IMR-90 (cell line): ENCODE results near the gene GCK. TPM values are rescaled to one million over a fixed set of nuclear protein-coding genes. Genes with fewer than 3 reads are reported as not detected.

Source experiments
- ATAC-seq: fragments of 200-7000 bp; cut with Tn5 transposase; 2 replicates; pipeline ENCODE4 v1.9.1; 2020; ENCODE audit warnings: low read depth, mild to moderate bottlenecking, moderate library complexity
- BruUV-seq: library from RNA; stranded (reverse); fragments of 400-500 nt; replicated peaks from 2 replicates; lab custom pipeline; 2021; lab: Mats Ljungman, UMichigan
- CTCF ChIA-PET: fragments of 300-600 bp; formaldehyde crosslinking; extraction: SDS; loops from one replicate; lab custom pipeline; 2021; ENCODE audit warnings: antibody characterized with exemption; lab: Yijun Ruan, JAX
- POLR2A ChIA-PET: fragments of 300-600 bp; sonication (Branson Sonifier 250); formaldehyde crosslinking; loops from one replicate; lab custom pipeline; 2022; ENCODE audit warnings: antibody characterized with exemption; ENCODE audit not compliant: unreplicated experiment; lab: Charles Lee
- DNase-seq: peaks from one replicate; pipeline ENCODE4 v3.0.0; 2013
- H2AFZ ChIP-seq: replicated peaks from 2 replicates; pipeline ENCODE3; 2013; ENCODE audit warnings: low read length, mild to moderate bottlenecking; ENCODE audit not compliant: poor library complexity
- H2AK5ac ChIP-seq: 2 replicates; pipeline ENCODE4 v1.6.1; 2013; ENCODE audit warnings: low read depth, low read length, inconsistent platforms
- H2AK9ac ChIP-seq: replicated peaks from 2 replicates; pipeline ENCODE3; 2013; ENCODE audit warnings: mild to moderate bottlenecking, low read depth, low read length, moderate library complexity; ENCODE audit not compliant: poor library complexity
- H2BK120ac ChIP-seq: 2 replicates; pipeline ENCODE4 v1.6.1; 2013; ENCODE audit warnings: low read depth, low read length, inconsistent platforms
- H2BK15ac ChIP-seq: 3 replicates; pipeline ENCODE4 v1.6.1; 2013; ENCODE audit warnings: low read depth, low read length, inconsistent platforms
- H2BK20ac ChIP-seq: 2 replicates; pipeline ENCODE4 v1.6.1; 2013; ENCODE audit warnings: low read depth, mild to moderate bottlenecking, inconsistent platforms, low read length, moderate library complexity
- H2BK5ac ChIP-seq: 2 replicates; pipeline ENCODE4 v1.6.1; 2013; ENCODE audit warnings: mild to moderate bottlenecking, low read depth, low read length, inconsistent platforms; ENCODE audit not compliant: poor library complexity, severe bottlenecking
- H3K14ac ChIP-seq: replicated peaks from 2 replicates; pipeline ENCODE4 v1.6.1; 2013; ENCODE audit warnings: low read depth, low read length, inconsistent platforms
- H3K18ac ChIP-seq: 2 replicates; pipeline ENCODE4 v1.6.1; 2013; ENCODE audit warnings: low read depth, low read length, control low read depth
- H3K23ac ChIP-seq: 2 replicates; pipeline ENCODE4 v1.6.1; 2013; ENCODE audit warnings: low read depth, low read length, inconsistent platforms
- H3K27ac ChIP-seq: 2 replicates; pipeline ENCODE4 v1.5.1; 2013; ENCODE audit warnings: mild to moderate bottlenecking, control low read depth, low read length; ENCODE audit not compliant: insufficient read depth
- H3K27me3 ChIP-seq: 2 replicates; pipeline ENCODE4 v1.6.1; 2013; ENCODE audit warnings: low read length; ENCODE audit not compliant: control insufficient read depth, insufficient read depth
- H3K36me3 ChIP-seq: 2 replicates; pipeline ENCODE4 v1.6.1; 2013; ENCODE audit warnings: low read length, mixed read lengths; ENCODE audit not compliant: control insufficient read depth, insufficient read depth
- H3K4ac ChIP-seq: 2 replicates; pipeline ENCODE4 v1.6.1; 2013; ENCODE audit warnings: low read depth, low read length, inconsistent platforms
- H3K4me1 ChIP-seq: 2 replicates; pipeline ENCODE4 v1.6.1; 2013; ENCODE audit warnings: low read length, mixed read lengths; ENCODE audit not compliant: control insufficient read depth, insufficient read depth
- H3K4me2 ChIP-seq: 2 replicates; pipeline ENCODE4 v1.6.1; 2013; ENCODE audit warnings: low read depth, mild to moderate bottlenecking, control low read depth, low read length, moderate library complexity
- H3K4me3 ChIP-seq: 2 replicates; pipeline ENCODE4 v1.5.1; 2013; ENCODE audit warnings: low read depth, mild to moderate bottlenecking, control low read depth, low read length, moderate library complexity; ENCODE audit not compliant: insufficient read depth
- H3K56ac ChIP-seq: 2 replicates; pipeline ENCODE4 v1.6.1; 2013; ENCODE audit warnings: low read length, inconsistent platforms; ENCODE audit not compliant: insufficient read depth; ENCODE audit errors: extremely low read depth
- H3K79me1 ChIP-seq, 2 experiments: 2 replicates each; pipeline ENCODE4 v1.6.1; 2013; ENCODE audit warnings: low read length in 2 of 2, inconsistent platforms in 1 of 2, low read depth in 1 of 2
- H3K9ac ChIP-seq: 2 replicates; pipeline ENCODE4 v1.6.1; 2013; ENCODE audit warnings: low read depth, low read length, control low read depth
- H3K9me1 ChIP-seq: 2 replicates; pipeline ENCODE4 v1.6.1; 2013; ENCODE audit warnings: low read length, inconsistent platforms; ENCODE audit not compliant: insufficient read depth
- H3K9me3 ChIP-seq: 2 replicates; pipeline ENCODE4 v1.6.1; 2013; ENCODE audit warnings: low read length; ENCODE audit not compliant: control insufficient read depth, insufficient read depth
- H4K20me1 ChIP-seq: 2 replicates; pipeline ENCODE4 v1.6.1; 2013; ENCODE audit warnings: low read length, inconsistent platforms; ENCODE audit not compliant: insufficient read depth
- H4K5ac ChIP-seq: 2 replicates; pipeline ENCODE4 v1.6.1; 2013; ENCODE audit warnings: mild to moderate bottlenecking, low read depth, low read length, control low read depth
- H4K8ac ChIP-seq, 2 experiments: 2 replicates each; pipeline ENCODE4 v1.6.1; 2013; ENCODE audit warnings: low read depth in 2 of 2, low read length in 2 of 2, control low read depth in 1 of 2, inconsistent platforms in 1 of 2
- H4K91ac ChIP-seq: 2 replicates; pipeline ENCODE4 v1.6.1; 2013; ENCODE audit warnings: low read depth, low read length, inconsistent platforms; ENCODE audit not compliant: insufficient read depth
- BHLHE40 ChIP-seq: fragments of 150-350 bp; IDR thresholded peaks from 2 replicates; pipeline ENCODE4 v1.6.1; 2016; ENCODE audit warnings: mild to moderate bottlenecking, low read depth, low read length
- CEBPB ChIP-seq: IDR thresholded peaks from 2 replicates; pipeline ENCODE4 v1.6.1; 2012; ENCODE audit warnings: low read depth, low read length, improper control_type of control experiment
- CHD1 ChIP-seq: IDR thresholded peaks from 2 replicates; pipeline ENCODE4 v1.6.1; 2012; ENCODE audit warnings: low read depth, low read length, improper control_type of control experiment
- FOS ChIP-seq: fragments of 150-350 bp; IDR thresholded peaks from 2 replicates; pipeline ENCODE4 v1.6.1; 2016; ENCODE audit warnings: low read depth, low read length
- MAFK ChIP-seq: IDR thresholded peaks from 2 replicates; pipeline ENCODE4 v1.6.1; 2012; ENCODE audit warnings: low read depth, low read length, improper control_type of control experiment
- MAZ ChIP-seq: IDR thresholded peaks from 2 replicates; pipeline ENCODE4 v1.6.1; 2012; ENCODE audit warnings: low read depth, mild to moderate bottlenecking, low read length, improper control_type of control experiment, moderate library complexity, borderline replicate concordance
- MXI1 ChIP-seq: IDR thresholded peaks from 2 replicates; pipeline ENCODE4 v1.6.1; 2012; ENCODE audit warnings: low read depth, mild to moderate bottlenecking, low read length, moderate library complexity, borderline replicate concordance
- NFE2L2 ChIP-seq: fragments of 150-350 bp; IDR thresholded peaks from 2 replicates; pipeline ENCODE4 v1.6.1; 2016; ENCODE audit warnings: low read depth, mild to moderate bottlenecking, low read length
- POLR2A ChIP-seq: IDR thresholded peaks from 2 replicates; pipeline ENCODE4 v1.6.1; 2012; ENCODE audit warnings: mild to moderate bottlenecking, low read depth, low read length
- RAD21 ChIP-seq: IDR thresholded peaks from 2 replicates; pipeline ENCODE4 v1.6.1; 2012; ENCODE audit warnings: low read length, improper control_type of control experiment
- RCOR1 ChIP-seq: IDR thresholded peaks from 2 replicates; pipeline ENCODE4 v1.6.1; 2012; ENCODE audit warnings: mild to moderate bottlenecking, low read length, improper control_type of control experiment; ENCODE audit not compliant: insufficient replicate concordance
- RFX5 ChIP-seq: IDR thresholded peaks from 2 replicates; pipeline ENCODE4 v1.8.0; 2012; ENCODE audit warnings: low read depth, mild to moderate bottlenecking, low read length, moderate library complexity
- SMC3 ChIP-seq: fragments of 150-350 bp; IDR thresholded peaks from 2 replicates; pipeline ENCODE4 v1.6.1; 2016; ENCODE audit warnings: low read depth, mild to moderate bottlenecking, antibody characterized with exemption, low read length, moderate library complexity
- whole genome bisulfite sequencing, 2 experiments: methylation state at CpG; one replicate each; pipeline versions ENCODE4 v1.1.5 to v1.1.7; 2013; ENCODE audit warnings: missing lambda C conversion rate in 2 of 2; ENCODE audit not compliant: insufficient read length in 1 of 2; ENCODE audit errors: extremely low coverage in 2 of 2; 5-methylcytosine and 5-hydroxymethylcytosine counted together
- dilution Hi-C: fragments of 300-500 bp; cut with HindIII; formaldehyde crosslinking; loops from one replicate; pipeline ENCODE4 v1.14.3; 2018; ENCODE audit warnings: low sequenced_read_pairs; ENCODE audit not compliant: unreplicated experiment
- in situ Hi-C: fragments of 300-500 bp; cut with MboI; formaldehyde crosslinking; loops from 3 replicates; pipeline ENCODE4 v1.14.3; 2019; ENCODE audit warnings: low sequenced_read_pairs, inconsistent platforms, mixed read lengths
- intact Hi-C: fragments of 100-400 bp; cut with micrococcal nuclease; formaldehyde crosslinking; loops from 2 replicates; pipeline ENCODE4 v1.10.0; 2022
- polyA plus RNA-seq, 3 experiments: library from polyadenylated mRNA; depleted of rRNA; stranded (reverse); fragments of >200 nt; gene quantifications; 2 replicates each; pipeline ENCODE4 v1.2.3, GENCODE V29; 2012; ENCODE audit warnings: low replicate concordance in 1 of 3
- total RNA-seq: library from RNA; depleted of rRNA; stranded (reverse); fragments of >200 nt; gene quantifications from 2 replicates; pipeline ENCODE4 v1.2.3, GENCODE V29; 2012
- TF ChIP-seq, protein P1 (sequence below): fragments of 150-350 bp; IDR thresholded peaks from 2 replicates; pipeline ENCODE4 v1.6.1; 2016; ENCODE audit warnings: low read depth, mild to moderate bottlenecking, low read length, moderate library complexity, borderline replicate concordance
- TF ChIP-seq, protein P2 (sequence below): fragments of 150-350 bp; IDR thresholded peaks from 2 replicates; pipeline ENCODE4 v1.6.1; 2017; ENCODE audit warnings: mild to moderate bottlenecking, antibody characterized with exemption, low read length, low read depth
- TF ChIP-seq, protein P3 (sequence below): conservative IDR thresholded peaks from 2 replicates; pipeline ENCODE4 v1.5.1; 2012; ENCODE audit warnings: mild to moderate bottlenecking, low read depth, low read length, improper control_type of control experiment

Gene GCK
- total and polyA plus RNA-seq, 2 of the 4 experiments (the other 2 are of a cell fraction) = 0.14 to 0.18 TPM

DNA sequence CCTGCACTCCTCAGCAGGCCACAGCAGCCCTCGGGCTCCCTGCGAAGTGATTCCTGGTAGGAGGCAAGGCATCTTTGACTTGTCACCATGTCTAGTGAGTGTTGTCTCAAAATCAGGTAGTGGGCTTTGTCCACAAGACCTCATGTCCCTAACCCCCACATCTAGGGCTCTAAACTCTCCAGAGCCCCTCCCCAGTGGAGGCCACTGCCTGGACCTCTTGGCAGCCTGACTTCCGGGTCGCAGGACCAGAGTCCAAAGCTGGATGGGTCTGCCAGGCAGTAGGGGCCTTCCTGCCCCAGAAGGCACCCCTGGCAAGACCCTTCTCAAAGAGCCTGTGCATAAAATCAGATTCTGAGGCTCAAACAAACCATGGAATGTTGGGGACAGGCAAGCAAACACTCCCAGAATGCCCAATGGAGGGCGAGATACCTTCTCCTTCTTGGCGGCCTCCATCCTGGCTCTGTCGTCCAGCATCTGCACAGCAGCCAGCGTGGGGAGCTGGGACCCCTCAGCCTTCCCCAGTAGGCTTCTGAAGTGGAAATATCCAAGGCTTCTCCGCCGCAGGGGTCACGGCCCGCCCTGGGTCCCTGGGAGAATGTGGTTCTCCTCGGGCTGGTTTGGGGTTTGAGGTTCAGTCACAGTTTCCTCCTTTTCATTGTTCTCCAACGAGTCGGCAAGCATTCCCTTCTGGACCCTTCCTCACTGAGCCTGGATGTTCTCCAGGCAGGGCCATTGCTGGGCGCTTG lies 586 bp downstream of the GCK start:
- ChIA-PET CTCF (no interaction called here), POLR2A (no interaction called here)
- ATAC-seq (no peak), DNase-seq (no peak)
- no peaks in the 10 kb centered on the region for H3K9me3 ChIP-seq
- no peak overlapping the region for H3K14ac ChIP-seq
- H3K9me1 ChIP-seq = no peaks in the 10 kb centered on the region
- H4K20me1 ChIP-seq = no peaks in the 10 kb centered on the region
- H2BK15ac ChIP-seq = no peak overlapping the region
- no peaks in the 10 kb centered on the region for H3K36me3 ChIP-seq
- TF ChIP-seq FOS = no peak
- no peak for TF ChIP-seq RFX5
- no peak for TF ChIP-seq NFE2L2
- TF ChIP-seq MAZ = no peak
- TF ChIP-seq, protein P1, sequence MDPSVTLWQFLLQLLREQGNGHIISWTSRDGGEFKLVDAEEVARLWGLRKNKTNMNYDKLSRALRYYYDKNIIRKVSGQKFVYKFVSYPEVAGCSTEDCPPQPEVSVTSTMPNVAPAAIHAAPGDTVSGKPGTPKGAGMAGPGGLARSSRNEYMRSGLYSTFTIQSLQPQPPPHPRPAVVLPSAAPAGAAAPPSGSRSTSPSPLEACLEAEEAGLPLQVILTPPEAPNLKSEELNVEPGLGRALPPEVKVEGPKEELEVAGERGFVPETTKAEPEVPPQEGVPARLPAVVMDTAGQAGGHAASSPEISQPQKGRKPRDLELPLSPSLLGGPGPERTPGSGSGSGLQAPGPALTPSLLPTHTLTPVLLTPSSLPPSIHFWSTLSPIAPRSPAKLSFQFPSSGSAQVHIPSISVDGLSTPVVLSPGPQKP = no peak
- TF ChIP-seq MXI1 = no peak
- no peak for TF ChIP-seq SMC3
- TF ChIP-seq, protein P2, sequence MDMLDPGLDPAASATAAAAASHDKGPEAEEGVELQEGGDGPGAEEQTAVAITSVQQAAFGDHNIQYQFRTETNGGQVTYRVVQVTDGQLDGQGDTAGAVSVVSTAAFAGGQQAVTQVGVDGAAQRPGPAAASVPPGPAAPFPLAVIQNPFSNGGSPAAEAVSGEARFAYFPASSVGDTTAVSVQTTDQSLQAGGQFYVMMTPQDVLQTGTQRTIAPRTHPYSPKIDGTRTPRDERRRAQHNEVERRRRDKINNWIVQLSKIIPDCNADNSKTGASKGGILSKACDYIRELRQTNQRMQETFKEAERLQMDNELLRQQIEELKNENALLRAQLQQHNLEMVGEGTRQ = no peak
- TF ChIP-seq RCOR1 = no peak
- no peak for TF ChIP-seq BHLHE40
- TF ChIP-seq, protein P3, sequence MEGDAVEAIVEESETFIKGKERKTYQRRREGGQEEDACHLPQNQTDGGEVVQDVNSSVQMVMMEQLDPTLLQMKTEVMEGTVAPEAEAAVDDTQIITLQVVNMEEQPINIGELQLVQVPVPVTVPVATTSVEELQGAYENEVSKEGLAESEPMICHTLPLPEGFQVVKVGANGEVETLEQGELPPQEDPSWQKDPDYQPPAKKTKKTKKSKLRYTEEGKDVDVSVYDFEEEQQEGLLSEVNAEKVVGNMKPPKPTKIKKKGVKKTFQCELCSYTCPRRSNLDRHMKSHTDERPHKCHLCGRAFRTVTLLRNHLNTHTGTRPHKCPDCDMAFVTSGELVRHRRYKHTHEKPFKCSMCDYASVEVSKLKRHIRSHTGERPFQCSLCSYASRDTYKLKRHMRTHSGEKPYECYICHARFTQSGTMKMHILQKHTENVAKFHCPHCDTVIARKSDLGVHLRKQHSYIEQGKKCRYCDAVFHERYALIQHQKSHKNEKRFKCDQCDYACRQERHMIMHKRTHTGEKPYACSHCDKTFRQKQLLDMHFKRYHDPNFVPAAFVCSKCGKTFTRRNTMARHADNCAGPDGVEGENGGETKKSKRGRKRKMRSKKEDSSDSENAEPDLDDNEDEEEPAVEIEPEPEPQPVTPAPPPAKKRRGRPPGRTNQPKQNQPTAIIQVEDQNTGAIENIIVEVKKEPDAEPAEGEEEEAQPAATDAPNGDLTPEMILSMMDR = no peak
- no peak for TF ChIP-seq MAFK
- TF ChIP-seq CEBPB = no peak
- TF ChIP-seq POLR2A = no peak
- no peak for TF ChIP-seq RAD21
- TF ChIP-seq CHD1 = no peak
- H2BK5ac ChIP-seq = no peak overlapping the region
- in situ Hi-C loops = no loop called here
- intact Hi-C loops = no loop called here
- no peak overlapping the region for H3K9ac ChIP-seq
- peaks cover 2% of the 10 kb centered on the region for H3K4me1 ChIP-seq
- no peak overlapping the region for H4K8ac ChIP-seq
- BruUV-seq = no TSS peak
- H3K18ac ChIP-seq = no peak overlapping the region
- no peak overlapping the region for H2AK9ac ChIP-seq
- no peak overlapping the region for H3K4me2 ChIP-seq
- no peak overlapping the region for H4K91ac ChIP-seq
- H3K27me3 ChIP-seq = peaks cover 15% of the 10 kb centered on the region
- no peak overlapping the region for H2BK120ac ChIP-seq
- no peaks in the 10 kb centered on the region; a peak in 1 of 4 replicates for H3K79me1 ChIP-seq
- 85% methylated on average over 7 of the region's 16 CpGs; no CpG with 5 or more reads in 1 of the 2 experiments for WGBS, 2 experiments
- H2AK5ac ChIP-seq = no peak overlapping the region
- dilution Hi-C loops = no loop called here
- no peak overlapping the region for H2BK20ac ChIP-seq
- H2AFZ ChIP-seq = no peak overlapping the region
- H3K23ac ChIP-seq = no peak overlapping the region
- H3K27ac ChIP-seq = no peak overlapping the region
- no peak overlapping the region for H4K5ac ChIP-seq
- no peak overlapping the region for H3K56ac ChIP-seq
- H3K4me3 ChIP-seq = no peak overlapping the region
- no peak overlapping the region for H3K4ac ChIP-seq
